DMS53 treated with DMSO at 0.1 percent for 48 hours (cell line): ENCODE measurements around the gene DEPDC7.
"Not testable (repeated sequence)": the region's sequence is repeated elsewhere in the genome, so short reads cannot be mapped to it uniquely, and the experiment has no call there.

ENCODE experiments used
- DNase-seq: peaks from one replicate; lab custom pipeline; 2025; ENCODE audit not compliant: unreplicated experiment; lab: John Stamatoyannopoulos, UW

Gene DEPDC7

DNA sequence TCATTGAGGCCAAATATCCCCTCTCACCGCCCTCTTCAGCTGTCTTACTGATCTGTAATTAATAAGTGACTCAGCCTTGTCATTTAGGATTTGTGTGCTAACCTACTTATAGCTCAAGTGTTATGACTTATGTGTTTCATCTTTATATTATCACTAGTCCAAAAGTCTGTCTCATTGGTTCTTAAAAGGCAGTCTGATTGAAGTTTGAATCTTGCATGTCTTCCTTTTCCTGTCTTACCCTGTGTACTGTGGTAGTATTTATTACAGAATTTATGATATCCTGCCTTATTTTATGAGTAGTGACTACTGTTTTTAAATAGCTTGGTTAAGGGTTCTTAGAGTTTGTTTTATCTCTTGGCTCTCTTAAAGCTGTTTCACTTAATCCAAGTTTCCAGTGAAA lies 6.3 kb downstream of the DEPDC7 start:
- peak; percentile 14 for DNase-seq

DNA sequence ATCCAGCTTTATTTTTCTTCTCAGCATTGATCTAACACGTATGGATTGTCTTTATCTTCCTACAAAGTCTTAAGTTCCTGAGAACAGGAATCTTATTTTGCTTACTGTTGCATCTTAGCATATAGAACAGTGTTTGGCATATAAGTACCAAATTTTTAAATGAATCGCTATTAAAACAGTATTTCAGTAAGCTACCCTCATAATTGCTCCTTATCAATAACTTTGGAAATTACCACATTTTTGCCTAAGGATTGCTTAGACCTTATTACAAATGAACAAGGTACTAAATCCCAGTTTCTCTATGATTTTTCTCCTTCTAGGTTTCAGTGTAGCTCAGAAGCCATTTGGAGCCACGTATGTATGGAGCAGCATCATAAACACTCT lies 9.7 kb downstream of the DEPDC7 start:
- DNase-seq, result no peak

DNA sequence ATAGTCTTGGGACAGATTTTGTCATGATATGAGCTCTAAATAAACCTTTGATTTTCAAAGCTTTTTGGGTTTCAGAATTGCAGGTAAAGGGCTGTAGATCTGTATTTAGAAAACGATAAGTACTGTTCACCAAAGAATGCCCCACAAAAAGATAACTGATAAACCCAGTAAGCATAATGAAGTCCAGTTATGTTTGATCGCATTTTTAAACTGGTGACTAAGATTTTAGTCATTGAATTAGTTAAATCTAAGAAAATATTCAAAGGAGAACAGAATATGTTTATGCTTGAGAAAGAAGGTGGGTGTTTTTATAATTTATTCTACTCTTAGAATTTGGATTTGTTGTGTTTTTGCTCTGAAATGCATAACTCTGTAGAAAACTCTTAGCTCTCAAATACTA lies 11.6 kb downstream of the DEPDC7 start:
- DNase-seq, result no peak

DNA sequence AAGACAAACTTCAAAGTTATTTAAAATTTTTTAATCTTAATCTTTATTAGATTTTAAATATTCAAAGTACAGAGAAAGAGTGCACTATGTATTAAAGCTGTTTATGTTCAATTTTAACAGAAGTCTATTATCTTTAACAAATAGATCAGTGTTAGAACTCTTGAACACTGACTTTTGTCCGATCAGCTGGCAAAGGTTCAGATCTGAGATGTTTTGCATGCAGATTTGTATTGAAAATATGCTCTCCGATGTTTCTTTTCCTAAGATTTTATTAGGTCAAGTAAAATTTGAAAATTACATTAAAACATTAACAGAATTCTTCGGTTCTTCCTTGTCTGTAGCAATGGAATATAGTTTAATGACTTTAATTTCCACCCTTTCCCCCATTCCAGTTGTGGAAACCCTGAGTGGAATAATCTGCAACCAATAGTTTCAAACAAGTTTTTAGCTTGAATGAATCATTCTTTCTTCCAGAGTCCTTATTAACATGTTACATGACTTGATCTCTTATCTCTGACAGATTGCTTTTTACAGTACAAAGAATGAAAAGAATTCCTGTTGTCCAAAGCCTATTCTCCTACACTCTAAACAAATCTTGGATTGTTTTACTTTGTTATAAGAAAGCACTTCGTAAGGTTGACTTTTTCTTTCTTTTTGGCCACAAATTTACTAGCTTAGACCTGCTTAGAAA lies 12.3 kb downstream of the DEPDC7 start:
- no peak for DNase-seq

DNA sequence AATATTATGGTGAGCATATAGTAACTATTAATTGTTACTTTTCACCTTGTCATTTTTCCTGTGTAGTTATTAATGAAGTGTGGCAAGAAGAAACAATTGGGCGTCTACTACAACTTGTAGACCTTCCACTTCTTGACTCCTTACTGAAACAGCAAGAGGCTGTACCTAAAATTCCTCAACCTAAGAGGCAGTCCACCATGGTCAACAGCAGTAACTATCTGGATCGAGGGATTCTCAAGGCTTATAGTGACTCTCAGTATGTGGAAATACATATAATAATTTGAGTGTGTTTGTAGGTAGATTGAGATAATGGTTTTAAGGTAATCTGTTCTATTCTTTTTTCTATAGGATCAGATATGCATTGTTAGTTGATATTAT lies 12.8 kb downstream of the DEPDC7 start:
- DNase-seq, result no peak

DNA sequence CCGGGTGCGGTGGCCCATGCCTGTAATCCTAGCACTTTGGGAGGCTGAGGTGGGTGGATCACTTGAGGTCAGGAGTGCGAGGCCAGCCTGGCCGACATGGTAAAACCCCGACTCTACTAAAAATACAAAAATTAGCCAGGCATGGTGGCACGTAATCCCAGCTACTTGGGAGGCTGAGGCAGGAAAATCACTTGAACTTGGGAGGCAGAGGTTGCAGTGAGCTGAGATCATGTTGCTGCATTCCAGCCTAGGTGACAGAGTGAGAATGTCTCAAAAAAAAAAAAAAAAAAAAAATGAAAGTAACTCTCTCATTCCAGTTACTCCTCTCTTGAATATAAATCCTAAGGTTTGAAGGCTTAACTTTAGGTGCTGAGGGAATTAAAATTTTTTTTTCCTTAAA lies 13.5 kb downstream of the DEPDC7 start:
- DNase-seq, result not testable (repeated sequence)

DNA sequence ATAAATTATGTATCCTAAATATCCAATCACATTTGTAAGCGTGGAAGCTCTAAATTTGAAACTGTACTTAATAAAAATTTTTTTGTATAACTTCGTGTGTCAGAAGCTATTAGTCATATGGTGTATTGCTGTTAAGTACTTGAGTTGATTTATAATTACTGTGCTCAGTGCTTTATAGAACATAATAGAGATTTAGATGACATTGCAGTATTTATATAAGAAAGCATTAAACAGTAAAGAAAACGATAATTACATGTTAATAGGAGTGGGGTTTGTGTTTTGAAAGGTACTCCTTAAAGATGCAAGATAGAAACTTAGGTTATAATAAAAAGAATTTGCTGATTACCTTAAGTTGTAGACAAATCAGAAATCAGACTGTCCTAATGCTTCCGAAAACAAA lies 17.8 kb downstream of the DEPDC7 start:
- DNase-seq, result no peak

DNA sequence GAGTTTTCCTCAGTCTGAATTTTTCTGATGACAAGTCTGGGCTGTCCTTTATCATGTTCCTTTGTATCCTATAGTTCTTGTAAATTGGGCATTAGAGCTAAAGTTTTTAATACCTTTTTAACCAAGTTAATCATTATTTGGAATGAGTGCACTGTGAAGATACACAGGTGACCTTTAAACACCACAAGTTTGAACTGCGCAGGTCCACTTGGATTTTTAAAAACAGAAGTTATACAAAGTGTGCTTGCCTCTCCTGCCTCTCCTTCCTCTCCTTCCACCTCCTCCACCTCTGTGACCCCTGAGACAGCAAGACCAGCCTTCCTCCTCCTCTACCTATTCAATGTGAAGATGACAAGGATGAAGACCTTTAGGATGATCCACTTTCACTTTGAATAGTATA lies 19.3 kb downstream of the DEPDC7 start:
- DNase-seq, result no peak

DNA sequence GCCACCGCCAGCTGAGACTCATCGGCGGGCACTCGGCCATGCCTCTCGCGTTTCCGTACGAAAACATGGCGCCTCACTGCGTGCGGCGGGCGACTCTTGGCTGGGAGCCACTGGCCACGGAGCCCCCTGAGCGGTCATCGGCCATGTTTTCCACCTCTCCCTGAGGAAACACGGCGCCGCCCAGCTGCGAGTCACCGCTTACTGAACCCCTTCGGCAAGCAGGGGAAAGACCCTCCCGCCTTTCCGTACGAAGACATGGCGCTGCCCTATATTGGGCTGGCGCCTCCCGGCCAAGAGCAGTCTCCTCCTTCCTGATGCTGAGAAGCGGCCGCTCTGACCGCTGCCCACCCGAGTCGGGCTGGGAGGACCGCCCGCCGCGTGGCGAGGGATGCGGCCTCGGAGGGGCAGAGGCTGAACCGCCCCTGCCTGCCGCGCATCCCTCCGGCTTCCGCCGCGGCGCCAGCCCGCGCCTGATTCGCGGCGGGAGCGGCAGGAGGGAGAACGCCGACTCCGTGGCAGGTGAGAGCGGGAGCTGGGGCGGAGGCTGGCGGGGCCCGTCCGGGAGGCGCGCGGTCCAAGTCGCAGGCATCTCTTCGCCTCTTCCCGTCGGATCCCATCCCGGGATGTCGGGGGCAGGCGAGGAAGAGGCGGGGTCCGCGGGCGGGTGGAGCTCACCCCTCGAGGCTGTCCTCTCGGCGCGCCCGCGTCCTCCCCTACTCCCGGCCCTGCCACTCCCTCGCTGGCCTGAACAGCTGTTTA lies 23.8 kb downstream of the DEPDC7 start, which contains the start of gene TCP11L1:
Gene TCP11L1, plus strand, starts transcription at position 299 of the 759 bp plus-strand sequence. CDS start 4,202 bp downstream, outside the sequence.
- peak; percentile 48 for DNase-seq

DNA sequence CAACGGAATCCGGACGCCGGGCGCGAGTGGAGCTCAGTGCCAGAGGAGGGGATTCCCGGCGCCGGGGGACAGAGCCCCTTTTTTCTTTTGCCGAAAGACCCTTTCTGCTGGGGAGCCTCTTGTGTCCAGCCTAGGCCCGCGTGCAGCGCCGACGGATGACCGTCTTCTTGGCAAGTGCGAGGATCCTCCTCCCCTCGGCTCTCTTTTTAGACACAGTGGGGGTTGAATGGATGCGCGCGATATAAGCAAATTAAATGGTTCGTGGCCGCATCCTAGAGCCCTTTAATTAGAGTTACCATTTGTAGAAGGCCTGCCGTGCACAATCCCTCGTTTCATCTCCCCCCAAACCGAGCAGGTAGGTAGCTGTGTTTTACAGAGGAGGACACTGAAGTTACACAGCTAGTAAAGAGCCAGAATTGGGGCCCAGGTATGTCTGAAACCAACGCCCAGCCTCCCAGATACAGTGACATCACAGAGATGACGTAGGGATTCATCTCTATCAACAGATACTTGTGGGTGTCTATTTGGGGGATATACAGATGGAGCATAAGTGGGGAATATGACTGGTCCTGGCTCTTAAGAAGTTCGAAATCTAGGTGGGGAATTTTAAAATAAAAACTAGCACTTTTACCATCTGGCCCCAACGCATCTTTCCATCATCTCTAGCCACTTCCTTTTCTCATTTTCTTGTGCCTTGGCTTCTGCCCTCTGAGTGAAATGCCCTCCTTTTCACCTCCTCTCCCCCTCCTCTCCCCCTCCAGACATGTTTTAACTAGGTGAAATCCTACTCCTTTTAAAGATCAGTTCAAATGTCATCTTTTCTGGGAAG lies 24.6 kb downstream of the DEPDC7 start:
- no peak for DNase-seq

DNA sequence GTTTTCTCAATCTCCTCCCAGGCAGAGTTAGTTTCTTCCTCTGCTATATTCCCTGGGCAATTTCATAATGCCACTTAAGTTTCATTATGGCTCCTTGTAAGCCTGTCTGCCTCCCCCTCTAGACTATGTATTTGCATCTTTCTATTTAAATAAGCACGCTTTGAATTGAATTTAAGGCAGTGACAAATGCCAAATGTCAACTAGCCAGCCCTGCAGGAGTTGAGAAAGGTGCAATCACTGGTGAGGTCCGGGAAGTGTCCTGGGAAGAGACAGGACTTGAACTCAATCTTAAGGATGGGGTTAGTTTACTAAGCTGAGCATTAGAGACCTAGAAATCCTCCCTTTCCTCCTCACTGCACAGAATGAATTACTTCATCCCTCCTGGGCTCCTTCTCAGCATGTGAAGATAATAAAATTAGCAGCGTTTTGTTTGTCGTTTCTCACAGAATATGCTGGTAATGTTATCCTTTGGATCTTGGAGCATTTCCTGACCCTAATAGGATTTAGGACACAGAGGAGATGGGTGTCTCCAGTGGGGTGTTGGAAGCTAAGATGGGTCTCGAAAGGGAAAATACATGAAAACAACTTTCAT lies 25.3 kb downstream of the DEPDC7 start:
- no peak for DNase-seq

DNA sequence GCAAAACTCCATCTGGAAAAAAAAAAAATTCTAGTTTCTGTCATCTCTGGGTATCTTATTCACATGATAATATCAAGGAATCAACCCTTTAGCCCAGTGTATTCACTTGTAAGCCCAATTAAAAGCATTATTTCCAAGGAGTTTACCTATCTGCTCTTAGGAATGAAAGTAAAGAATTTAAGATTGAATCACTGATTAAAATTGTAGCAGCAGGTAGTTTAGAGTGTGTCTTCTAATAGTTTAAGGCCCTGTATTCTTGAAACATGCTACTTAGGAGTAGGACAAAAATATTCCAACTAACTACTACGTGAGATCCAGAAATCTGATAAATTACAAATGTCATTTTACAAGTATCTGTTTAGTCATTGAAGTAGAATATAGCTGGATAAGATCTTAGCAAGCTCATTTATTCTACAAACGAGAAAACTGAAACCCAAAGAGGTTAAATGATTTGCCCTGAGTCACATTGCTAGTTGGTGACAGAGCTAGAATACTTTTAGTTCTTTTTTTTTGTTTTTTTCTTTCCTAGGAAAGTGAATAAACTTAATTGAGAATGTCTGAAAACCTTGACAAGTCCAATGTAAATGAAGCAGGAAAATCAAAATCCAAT lies 27.6 kb downstream of the DEPDC7 start:
- DNase-seq, result no peak

DNA sequence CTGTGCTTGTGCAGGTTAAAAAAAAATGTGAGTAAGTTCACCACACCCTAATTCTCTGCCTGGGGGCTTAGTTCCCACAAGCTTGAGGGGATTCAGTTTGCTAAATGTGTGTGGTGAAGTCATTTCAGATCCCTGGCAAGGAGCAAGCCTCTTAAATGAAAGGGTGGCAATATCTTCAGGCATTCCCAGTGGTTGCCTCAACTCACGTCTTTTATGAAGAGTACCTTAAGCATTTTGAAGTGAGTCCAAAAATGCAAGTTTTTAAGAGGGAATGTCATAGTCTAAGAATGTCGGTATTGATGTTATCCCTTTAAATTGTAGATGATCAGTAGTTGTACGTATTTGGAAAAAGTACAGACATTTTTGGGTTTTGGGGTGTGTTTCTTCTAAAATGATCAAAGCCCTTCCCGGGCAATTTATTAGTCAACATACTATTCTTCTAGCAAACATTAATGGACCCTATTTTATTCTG lies 28.6 kb downstream of the DEPDC7 start:
- no peak for DNase-seq

DNA sequence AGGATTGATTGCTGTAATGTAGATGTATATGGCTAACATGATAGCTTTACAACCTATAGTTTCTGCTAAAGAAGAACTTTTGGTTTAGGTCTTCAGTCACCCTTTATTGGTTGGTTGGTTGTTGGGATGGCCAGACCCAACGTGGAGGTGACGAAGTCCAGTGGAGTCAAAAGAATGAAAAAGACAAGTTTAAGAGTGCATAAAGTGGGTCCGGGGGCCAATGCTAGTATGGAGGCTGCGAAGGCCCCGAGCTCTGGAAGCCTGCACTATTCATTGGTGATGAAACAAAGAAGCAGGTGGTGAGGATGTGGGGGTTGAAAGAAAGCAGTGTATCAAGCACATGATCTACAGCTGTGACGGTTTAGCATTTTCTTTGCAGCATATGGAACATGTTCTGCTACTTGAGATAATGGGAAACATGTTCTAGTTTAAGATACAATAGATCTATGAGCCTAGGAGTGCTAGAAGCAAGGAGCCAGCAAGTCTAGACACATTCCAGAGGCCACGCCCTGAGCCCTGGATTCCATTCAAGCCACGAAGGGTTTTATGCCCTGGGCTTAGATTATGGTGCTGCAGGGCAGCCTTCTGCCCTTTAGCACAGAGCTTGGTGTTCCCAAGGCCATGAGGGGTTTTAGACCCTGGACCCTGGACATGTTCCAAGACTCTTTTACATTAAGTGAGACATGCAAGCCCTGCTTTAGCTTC lies 30.0 kb downstream of the DEPDC7 start:
- DNase-seq, result no peak

DNA sequence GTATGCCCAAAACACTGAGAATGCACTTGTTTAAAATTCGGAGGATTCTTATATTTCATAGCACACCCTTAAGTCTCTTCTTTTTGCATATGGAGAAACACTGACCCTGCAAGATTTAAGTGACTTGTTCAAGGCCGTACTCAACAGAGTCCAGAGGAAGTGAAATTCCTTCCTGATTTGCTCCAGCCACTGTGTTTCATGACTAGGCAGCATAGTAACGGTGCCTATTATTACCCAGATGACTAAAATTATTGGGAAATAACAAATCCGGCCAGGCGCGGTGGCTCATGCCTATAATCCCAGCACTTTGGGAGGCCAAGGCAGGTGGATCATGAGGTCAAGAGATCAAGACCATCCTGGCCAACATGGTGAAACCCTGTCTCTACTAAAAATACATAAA lies 33.0 kb downstream of the DEPDC7 start:
- DNase-seq, result not testable (repeated sequence)

DNA sequence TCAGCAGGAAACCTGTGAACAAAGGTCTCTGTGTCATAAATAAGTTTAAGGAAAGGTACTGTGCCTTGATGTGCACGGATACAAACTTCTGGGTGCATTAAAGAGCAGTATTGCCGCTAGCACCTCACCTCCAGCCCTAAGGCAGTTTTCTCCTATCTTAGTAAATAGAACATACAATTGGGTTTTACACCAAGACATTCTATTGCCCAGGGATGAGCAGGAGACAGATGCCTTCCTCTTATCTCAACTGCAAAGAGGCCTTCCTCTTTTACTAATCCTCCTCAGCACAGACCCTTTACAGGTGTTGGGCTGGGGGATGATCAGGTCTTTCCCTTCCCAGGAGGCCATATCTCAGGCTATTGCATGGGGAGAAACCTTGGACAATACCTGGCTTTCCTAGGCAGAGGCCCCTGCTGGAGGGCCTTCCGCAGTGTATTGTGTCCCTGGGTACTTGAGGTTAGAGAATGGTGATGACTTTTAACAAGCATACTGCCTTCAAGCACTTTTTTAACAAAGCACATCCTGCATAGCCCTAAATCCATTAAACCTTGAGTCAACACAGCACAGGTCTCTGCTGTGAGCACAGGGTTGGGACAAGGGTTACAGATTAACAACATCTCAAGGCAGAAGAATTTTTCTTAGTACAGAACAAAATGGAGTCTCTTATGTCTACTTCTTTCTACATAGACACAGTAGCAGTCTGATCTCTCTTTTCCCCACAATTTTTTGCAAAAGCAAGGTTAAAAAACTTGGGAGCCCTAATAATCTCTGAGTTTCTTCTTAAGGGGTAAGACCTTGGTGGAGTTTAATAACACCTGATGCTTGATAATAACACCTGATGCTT lies 34.1 kb downstream of the DEPDC7 start:
- DNase-seq, result peak; percentile 84

DNA sequence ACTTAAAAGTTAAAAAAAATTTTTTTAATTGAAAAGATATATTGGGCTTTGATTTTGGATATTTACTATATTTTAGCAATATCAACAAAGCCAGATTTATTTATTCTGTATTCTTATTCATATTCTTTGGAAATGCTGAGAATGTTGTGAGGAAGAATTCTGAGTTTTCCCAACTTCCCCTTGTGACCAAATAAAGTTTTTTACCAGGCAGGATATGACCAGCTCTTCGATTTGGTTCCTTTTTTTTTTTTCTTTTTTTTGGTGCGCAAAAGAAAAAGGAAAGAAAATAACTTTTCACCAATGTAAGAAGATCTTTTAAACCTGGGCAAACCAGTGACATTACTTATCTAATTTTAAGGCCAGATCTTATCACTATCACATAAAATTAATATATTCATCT lies 36.6 kb downstream of the DEPDC7 start:
- DNase-seq, result no peak

DNA sequence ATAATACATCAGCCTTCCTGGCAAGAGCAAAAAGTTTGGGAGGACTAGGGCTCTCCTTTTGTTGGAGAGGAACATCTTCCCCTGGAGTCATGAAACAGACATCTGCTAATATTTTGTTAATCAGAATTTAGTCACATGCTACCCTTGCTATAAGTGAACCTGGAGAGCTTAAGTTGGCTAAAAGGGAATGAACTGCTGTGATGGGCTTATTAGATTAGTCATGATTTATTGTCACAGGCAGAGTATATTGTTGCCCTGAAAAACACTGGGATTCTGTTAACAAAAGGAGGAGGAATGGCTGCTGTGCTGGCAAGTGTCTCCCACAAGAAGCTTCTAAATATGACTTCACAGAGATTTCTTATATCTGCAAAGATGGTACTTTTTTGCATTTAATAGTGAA lies 39.7 kb downstream of the DEPDC7 start:
- no peak for DNase-seq

DNA sequence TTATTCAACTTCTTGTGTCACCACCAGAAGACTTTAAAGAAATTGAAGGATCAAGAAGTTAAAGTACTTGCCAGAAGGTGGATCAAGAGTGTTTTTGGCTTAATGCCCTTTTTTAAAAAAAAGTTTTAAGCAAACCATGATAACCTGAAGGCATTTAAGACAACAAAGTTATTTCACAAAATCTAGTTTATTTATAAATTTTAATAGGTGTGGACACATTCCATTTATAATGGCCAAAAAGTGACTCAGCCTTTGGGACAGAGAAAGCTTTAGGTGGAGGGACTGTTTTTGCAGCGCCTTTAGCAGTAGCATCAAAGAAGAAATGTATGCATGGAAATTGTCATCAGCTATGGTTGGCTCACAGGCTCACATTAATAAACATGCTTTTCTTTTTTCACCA lies 41.6 kb downstream of the DEPDC7 start:
- DNase-seq, result no peak
